A549 treated with DMSO at 1 μM for 4 hours (cell line): ENCODE data around the gene PI3. TPM values are rescaled to one million over a fixed set of nuclear protein-coding genes. Genes with fewer than 3 reads are reported as not detected.

Experiments used
- total RNA-seq: library from RNA; stranded (reverse); fragments of 200-300 nt; extraction: Qiagen RNA extraction; gene quantifications from 5 replicates; pipeline ENCODE4 v1.2.3, GENCODE V29; 2022; ENCODE audit warnings: low read depth

PI3 gene, protein sequence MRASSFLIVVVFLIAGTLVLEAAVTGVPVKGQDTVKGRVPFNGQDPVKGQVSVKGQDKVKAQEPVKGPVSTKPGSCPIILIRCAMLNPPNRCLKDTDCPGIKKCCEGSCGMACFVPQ
- 2.3 to 4.5 TPM (median 3.2 TPM) in 5 replicates for total RNA-seq

DNA sequence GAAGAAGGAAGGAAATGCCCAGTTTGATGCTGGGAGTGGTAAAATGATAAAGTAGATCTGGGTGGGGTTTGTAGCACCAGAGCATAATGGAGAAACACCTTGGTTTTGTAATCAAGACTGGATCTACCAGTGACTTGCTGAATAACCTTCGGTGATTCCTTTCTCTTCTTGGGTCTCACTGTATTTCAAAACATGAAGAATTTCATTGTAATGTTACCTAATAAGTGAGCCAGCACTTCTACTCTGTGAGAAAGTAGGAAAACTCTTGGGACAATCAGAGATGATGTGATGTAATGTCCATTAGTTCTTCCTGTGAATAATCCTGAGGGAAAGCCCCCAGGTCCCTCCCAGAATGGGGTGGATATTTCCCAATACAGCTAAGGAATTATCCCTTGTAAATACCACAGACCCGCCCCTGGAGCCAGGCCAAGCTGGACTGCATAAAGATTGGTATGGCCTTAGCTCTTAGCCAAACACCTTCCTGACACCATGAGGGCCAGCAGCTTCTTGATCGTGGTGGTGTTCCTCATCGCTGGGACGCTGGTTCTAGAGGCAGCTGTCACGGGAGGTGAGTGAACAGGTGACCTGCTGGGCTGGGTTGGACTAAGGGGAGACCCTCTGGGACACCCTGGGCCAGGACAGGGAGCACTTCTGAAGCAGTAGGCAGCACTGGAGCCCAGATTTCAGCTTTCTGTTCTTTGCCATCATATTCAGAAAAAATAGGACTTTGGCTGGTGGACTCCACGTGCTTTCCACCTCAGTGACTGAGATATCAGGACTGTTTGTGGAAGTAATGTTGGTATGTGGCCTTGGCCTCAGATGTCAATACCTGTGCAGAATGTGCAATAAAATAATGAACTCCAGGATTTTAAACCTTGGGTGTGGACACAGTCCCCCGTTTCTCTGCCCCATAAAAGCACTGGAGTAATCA, at the start of gene PI3:
Gene PI3, plus strand, starts transcription at position 469 of the 931 bp plus-strand sequence. Its CDS starts 21 bp downstream, at position 490.

DNA sequence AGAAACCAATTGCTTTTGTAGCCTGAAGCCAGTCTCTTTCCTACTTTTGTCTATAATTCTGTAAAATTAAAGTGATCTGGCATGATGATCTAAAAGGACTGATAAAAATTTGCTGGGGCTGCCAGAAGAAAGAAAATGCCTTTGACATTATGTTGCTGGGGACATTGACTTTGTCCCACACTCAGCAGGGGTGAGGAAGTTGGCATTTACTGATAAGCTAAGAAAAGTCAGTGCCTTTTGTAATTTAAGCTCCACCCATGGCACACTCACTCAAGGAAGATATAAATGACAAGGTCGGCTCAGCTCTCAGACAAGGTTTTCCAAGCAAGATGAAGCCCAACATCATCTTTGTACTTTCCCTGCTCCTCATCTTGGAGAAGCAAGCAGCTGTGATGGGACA, 32.0 kb downstream of the PI3 start, which contains the start of gene SEMG1:
Gene SEMG1, plus strand, starts transcription at position 309 of the 400 bp plus-strand sequence. Its CDS starts 21 bp downstream, at position 330.

DNA sequence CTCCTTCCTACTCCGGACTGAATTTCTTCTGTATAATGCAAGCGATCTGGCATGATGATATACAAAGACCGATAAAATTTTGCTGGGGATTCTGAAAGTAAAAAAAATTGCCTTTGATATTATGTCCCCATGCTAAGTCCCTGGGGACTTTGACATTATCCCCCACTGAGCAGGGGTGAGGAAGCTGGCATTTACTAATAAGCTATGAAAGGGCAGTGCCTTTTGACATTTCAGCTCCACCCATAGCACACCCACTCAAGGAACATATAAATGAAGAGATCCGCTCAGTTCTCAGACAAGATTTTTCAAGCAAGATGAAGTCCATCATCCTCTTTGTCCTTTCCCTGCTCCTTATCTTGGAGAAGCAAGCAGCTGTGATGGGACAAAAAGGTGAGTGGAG, 46.4 kb downstream of the PI3 start, which contains the start of gene SEMG2:
Gene SEMG2, plus strand, starts transcription at position 298 of the 400 bp plus-strand sequence. Its CDS starts 17 bp downstream, at position 315.

Other genes with a start within 250 kb of the PI3 start
- gene TOMM34, start 214.5 kb upstream of the PI3 start, total RNA-seq: 41.5 to 47.8 TPM (median 42.5 TPM) in 5 replicates
- gene STK4, start 208.4 kb upstream of the PI3 start, total RNA-seq: 14.2 to 17.6 TPM (median 15.4 TPM) in 5 replicates
- gene KCNS1, start 73.8 kb upstream of the PI3 start, total RNA-seq: not detected in 5 replicates
- not detected in 5 replicates for gene WFDC5, start 59.7 kb upstream of the PI3 start, total RNA-seq
- not detected in 5 replicates for gene WFDC12, start 50.4 kb upstream of the PI3 start, total RNA-seq
- not detected in 5 replicates for gene SEMG1, start 32.1 kb downstream of the PI3 start, total RNA-seq
- not detected in 5 replicates for gene SEMG2, start 46.5 kb downstream of the PI3 start, total RNA-seq
- 9.1 to 13.4 TPM (median 11.7 TPM) in 5 replicates for gene SLPI, start 79.7 kb downstream of the PI3 start, total RNA-seq
- not detected in 5 replicates for gene RBPJL, start 131.9 kb downstream of the PI3 start, total RNA-seq
- 0.09 to 0.14 TPM (median 0.13 TPM) in 4 of 5 replicates, not detected in the other for gene MATN4, start 133.4 kb downstream of the PI3 start, total RNA-seq
- 120 to 180 TPM (median 141 TPM) in 5 replicates for gene SDC4, start 173.5 kb downstream of the PI3 start, total RNA-seq
- gene SYS1, start 188.3 kb downstream of the PI3 start, total RNA-seq: 28.1 to 35.6 TPM (median 34.4 TPM) in 5 replicates
- gene TP53TG5, start 203.4 kb downstream of the PI3 start, total RNA-seq: not detected in 5 replicates
- gene DBNDD2, start 233.4 kb downstream of the PI3 start, total RNA-seq: 24.5 to 28.8 TPM (median 25.3 TPM) in 5 replicates
- 89.3 to 101 TPM (median 93.2 TPM) in 5 replicates for gene PIGT, start 241.2 kb downstream of the PI3 start, total RNA-seq